Fibroblast of lung (primary cell): Measurements from ENCODE around the gene COL4A2. TPM values are rescaled to one million over a fixed set of nuclear protein-coding genes. Genes with fewer than 3 reads are reported as not detected.

Experiments used
- DNase-seq, 2 donors: peaks; one replicate each; pipeline versions ENCODE4 v3.0.0 to v3.0.0-alpha.2; 2010; ENCODE audit warnings: low read depth in 2 of 2
- H2AFZ ChIP-seq: 2 replicates; pipeline ENCODE4 v1.5.1; 2012; ENCODE audit warnings: low read length, control low read depth, inconsistent platforms
- H3K27ac ChIP-seq: 2 replicates; pipeline ENCODE4 v1.5.1; 2011; ENCODE audit warnings: low read length, control low read depth; ENCODE audit not compliant: insufficient read depth
- H3K27me3 ChIP-seq: 2 replicates; pipeline ENCODE4 v1.5.1; 2011; ENCODE audit warnings: mild to moderate bottlenecking, low read length; ENCODE audit not compliant: control insufficient read depth, insufficient read depth
- H3K36me3 ChIP-seq: 2 replicates; pipeline ENCODE4 v1.5.1; 2011; ENCODE audit warnings: low read length; ENCODE audit not compliant: control insufficient read depth, insufficient read depth
- H3K4me1 ChIP-seq: 2 replicates; pipeline ENCODE4 v1.5.1; 2011; ENCODE audit warnings: low read length; ENCODE audit not compliant: control insufficient read depth, insufficient read depth; ENCODE audit errors: extremely low read depth
- H3K4me2 ChIP-seq: 2 replicates; pipeline ENCODE4 v1.5.1; 2011; ENCODE audit warnings: low read length, control low read depth; ENCODE audit not compliant: insufficient read depth; ENCODE audit errors: extremely low read depth
- H3K4me3 ChIP-seq, 4 experiments: fragments of 200-600 bp in 1 of 4; sonication (generic) in 1 of 4; replicated peaks in 1 of 4; 2 replicates each; pipeline ENCODE4 v1.5.1; 2011 to 2016; ENCODE audit warnings: low read length in 4 of 4, low read depth in 3 of 4, mild to moderate bottlenecking in 3 of 4, control low read depth in 2 of 4, inconsistent platforms in 1 of 4, mixed read lengths in 1 of 4; ENCODE audit not compliant: insufficient read depth in 1 of 4; ENCODE audit errors: control extremely low read depth in 1 of 4
- H3K79me2 ChIP-seq: 2 replicates; pipeline ENCODE4 v1.5.1; 2012; ENCODE audit warnings: mild to moderate bottlenecking, low read length, inconsistent platforms; ENCODE audit not compliant: control insufficient read depth, insufficient read depth
- H3K9ac ChIP-seq: 2 replicates; pipeline ENCODE4 v1.5.1; 2011; ENCODE audit warnings: mild to moderate bottlenecking, low read length, control low read depth; ENCODE audit not compliant: insufficient read depth
- H3K9me3 ChIP-seq: 2 replicates; pipeline ENCODE4 v1.5.1; 2012; ENCODE audit warnings: low read depth, low read length; ENCODE audit not compliant: control insufficient read depth, insufficient read depth
- H4K20me1 ChIP-seq: 2 replicates; pipeline ENCODE4 v1.5.1; 2011; ENCODE audit warnings: low read length; ENCODE audit not compliant: control insufficient read depth, insufficient read depth; ENCODE audit errors: extremely low read depth
- CTCF ChIP-seq, 2 donors: IDR thresholded peaks in 1 of 2; conservative IDR thresholded peaks in 1 of 2; 1 replicate in 1 of 2; 2 replicates in 1 of 2; pipeline ENCODE4 v1.5.1; 2011 to 2012; ENCODE audit warnings: low read length in 2 of 2, control low read depth in 1 of 2, inconsistent platforms in 1 of 2, low read depth in 1 of 2, mild to moderate bottlenecking in 1 of 2
- EZH2 ChIP-seq: IDR thresholded peaks from 2 replicates; pipeline ENCODE4 v1.5.1; 2012; ENCODE audit warnings: low read length, control low read depth, mild to moderate bottlenecking; ENCODE audit errors: missing control alignments
- polyA plus RNA-seq, 2 donors: library from polyadenylated mRNA; depleted of rRNA in 1 of 2; stranded (reverse) in 1 of 2; unstranded in 1 of 2; fragments of >200 nt; gene quantifications; 2 replicates each; pipeline ENCODE4 v1.2.1, GENCODE V29; 2011 to 2012; ENCODE audit warnings: missing spikeins in 1 of 2
- total RNA-seq: library from RNA; depleted of rRNA; stranded (reverse); fragments of >200 nt; gene quantifications from 2 replicates; pipeline ENCODE4 v1.2.1, GENCODE V29; 2014

COL4A2 gene
- total and polyA plus RNA-seq, 2 donors (not counting 1 experiment from before 2014, with no cell fraction given) = 93.1 to 463 TPM

GRCh38 chr13:110368408-110368807 is 61.3 kb downstream of the COL4A2 start:
- no peak for DNase-seq
- Histone ChIP-seq H3K4me1 (no peaks in the 10 kb centered on the region), H3K9ac (no peak overlapping the region), H3K36me3 (no peaks in the 10 kb centered on the region), H3K27ac (no peak overlapping the region), H3K9me3 (no peaks in the 10 kb centered on the region), H3K4me3 (no peak overlapping the region), H3K79me2 (peaks cover 6% of the 10 kb centered on the region), H3K4me2 (no peak overlapping the region), H3K27me3 (no peaks in the 10 kb centered on the region), H2AFZ (no peak overlapping the region), H4K20me1 (no peaks in the 10 kb centered on the region)
- no peak for TF ChIP-seq EZH2
- TF ChIP-seq CTCF (conservative IDR thresholded peaks at IDR 0.05 in 1 of 2, IDR thresholded peaks at IDR 0.05 in 1 of 2; ENCODE audit: low read depth in 1 of 2, low read length in 2 of 2) = no peak

- H3K4me2 ChIP-seq = no peak overlapping the region
- H3K4me3 ChIP-seq = no peak overlapping the region
- no peak for TF ChIP-seq EZH2
- no peak for TF ChIP-seq CTCF (conservative IDR thresholded peaks at IDR 0.05 in 1 of 2, IDR thresholded peaks at IDR 0.05 in 1 of 2; ENCODE audit: low read depth in 1 of 2, low read length in 2 of 2)
- no peaks in the 10 kb centered on the region for H3K27me3 ChIP-seq
- no peak overlapping the region for H2AFZ ChIP-seq
- no peaks in the 10 kb centered on the region for H4K20me1 ChIP-seq
- peaks cover 6% of the 10 kb centered on the region for H3K79me2 ChIP-seq
- no peaks in the 10 kb centered on the region for H3K4me1 ChIP-seq
- H3K9ac ChIP-seq = no peak overlapping the region
- H3K9me3 ChIP-seq = no peaks in the 10 kb centered on the region
- H3K27ac ChIP-seq = no peak overlapping the region
- no peaks in the 10 kb centered on the region for H3K36me3 ChIP-seq
- no peak for DNase-seq
Observed at GRCh38 chr13:110369400-110369799, 62.3 kb downstream of the COL4A2 start.

DNA sequence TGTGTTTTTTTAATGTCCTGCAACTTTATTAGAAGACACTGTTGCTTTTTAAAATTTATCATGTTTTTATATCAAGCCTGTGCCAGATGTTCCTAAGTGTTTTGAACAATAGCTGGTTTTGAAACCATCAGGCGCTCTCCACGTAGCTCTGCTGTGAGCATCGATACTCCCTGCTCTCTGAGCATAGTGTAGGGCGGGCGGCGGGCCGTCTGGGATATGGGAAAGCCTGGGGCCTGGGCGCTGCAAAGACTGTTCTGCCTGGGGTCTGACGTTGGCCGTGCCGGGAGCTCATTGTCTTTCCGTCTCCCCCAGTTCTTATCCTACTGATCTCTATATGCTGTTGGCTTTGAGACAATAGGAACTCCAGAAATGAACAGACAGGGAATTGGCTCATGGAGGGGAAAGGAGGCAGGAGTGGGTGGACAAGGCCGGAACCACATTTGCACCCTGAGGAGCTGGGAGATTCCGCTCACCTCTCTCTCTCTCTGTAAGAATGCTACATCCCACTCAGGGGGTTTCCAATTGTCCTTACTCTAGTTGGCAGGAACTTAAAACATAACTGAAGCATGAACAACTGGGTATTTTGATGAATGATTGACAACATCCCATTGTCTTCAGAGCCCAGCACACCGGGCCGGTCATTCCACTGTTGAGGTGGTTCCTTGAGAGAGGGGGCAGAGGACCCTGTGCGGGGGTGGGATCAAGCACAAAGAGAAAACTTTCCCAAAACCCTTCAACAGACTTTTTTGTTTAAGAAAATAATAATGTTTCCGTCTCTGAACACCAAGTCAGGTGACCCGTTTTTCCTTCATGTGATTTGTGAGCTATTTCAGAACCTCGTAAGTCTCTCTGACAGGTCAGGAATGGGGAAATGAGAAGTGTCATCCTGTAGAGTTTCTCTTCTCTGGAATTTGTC is 64.7 kb downstream of the COL4A2 start:
- H4K20me1 ChIP-seq = no peaks in the 10 kb centered on the region
- H3K36me3 ChIP-seq = no peaks in the 10 kb centered on the region
- no peak overlapping the region for H3K27ac ChIP-seq
- H3K9me3 ChIP-seq = no peaks in the 10 kb centered on the region
- no peaks in the 10 kb centered on the region for H3K4me1 ChIP-seq
- H3K4me2 ChIP-seq = no peak overlapping the region
- no peak for TF ChIP-seq EZH2
- TF ChIP-seq CTCF (conservative IDR thresholded peaks at IDR 0.05 in 1 of 2, IDR thresholded peaks at IDR 0.05 in 1 of 2; ENCODE audit: low read depth in 1 of 2, low read length in 2 of 2) = no peak
- DNase-seq = peak in 1 of 2 donors; percentile 65
- H3K79me2 ChIP-seq = peaks cover 6% of the 10 kb centered on the region
- H3K27me3 ChIP-seq = no peaks in the 10 kb centered on the region
- H2AFZ ChIP-seq = no peak overlapping the region
- H3K9ac ChIP-seq = no peak overlapping the region
- no peak overlapping the region for H3K4me3 ChIP-seq
